GM18508 (cell line): ENCODE results near the gene MFSD11.

Experiments
- ATAC-seq: cut with Tn5 transposase; IDR thresholded peaks from one replicate; pipeline ENCODE4 v1.9.1; 2021; ENCODE audit warnings: moderate number of reproducible peaks; ENCODE audit not compliant: insufficient read depth, unreplicated experiment

MFSD11 gene

GRCh38 chr17:76826330-76827068 is 88.6 kb downstream of the MFSD11 start:
- ATAC-seq: no peak

GRCh38 chr17:76827736-76828135 is 89.8 kb downstream of the MFSD11 start:
- no peak for ATAC-seq
